Endothelial cell of hepatic sinusoid (primary cell): ENCODE results near the gene MTCL1.

Experiments used
- in situ Hi-C: cut with HindIII; loops from 2 replicates; pipeline ENCODE4 v1.10.0; 2017; ENCODE audit warnings: low sequenced_read_pairs

MTCL1 gene

GRCh38 chr18:8685914-8686216 lies 19.5 kb upstream of the MTCL1 start:
- in situ Hi-C loops, result loop anchor here (5.0 kb wide), 1 partner anchor 81 kb away; no protein-coding TSS in a partner anchor

GRCh38 chr18:8686611-8687010 lies 18.7 kb upstream of the MTCL1 start:
- in situ Hi-C loops, result loop anchor here (5.0 kb wide), 1 partner anchor 81 kb away; no protein-coding TSS in a partner anchor

DNA sequence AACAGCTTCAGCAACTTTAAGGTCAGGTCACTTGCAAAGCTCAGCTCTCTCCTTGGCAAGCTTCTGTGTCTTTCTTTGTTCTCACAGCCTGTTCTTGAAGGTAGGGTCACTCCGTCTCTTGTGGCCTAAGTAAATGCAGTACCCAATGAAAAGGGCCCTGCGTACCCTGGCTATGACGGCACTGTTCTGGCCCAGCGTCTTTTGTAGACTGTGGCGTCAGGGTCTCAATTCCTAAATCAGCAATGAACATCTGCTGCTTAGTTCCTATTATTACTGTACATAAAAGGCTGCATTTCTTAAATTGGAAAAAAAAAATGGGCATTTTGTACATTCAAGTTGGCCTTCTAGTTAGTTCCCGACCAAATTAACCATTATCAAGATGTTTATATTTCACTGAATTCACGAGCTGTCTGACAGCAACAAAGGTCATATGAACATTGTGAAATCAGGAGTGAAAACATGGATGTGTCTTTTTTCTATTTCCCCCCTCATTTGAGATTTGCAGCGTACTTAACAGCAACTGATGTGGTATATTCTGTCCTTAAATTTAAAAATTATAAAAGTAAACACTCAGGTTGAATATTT lies 17.0 kb upstream of the MTCL1 start:
- in situ Hi-C loops, result loop anchor here (5.0 kb wide), 1 partner anchor 79 kb away; no protein-coding TSS in a partner anchor

GRCh38 chr18:8688816-8689215 lies 16.5 kb upstream of the MTCL1 start:
- in situ Hi-C loops, result loop anchor here (5.0 kb wide), 1 partner anchor 78 kb away; no protein-coding TSS in a partner anchor

DNA sequence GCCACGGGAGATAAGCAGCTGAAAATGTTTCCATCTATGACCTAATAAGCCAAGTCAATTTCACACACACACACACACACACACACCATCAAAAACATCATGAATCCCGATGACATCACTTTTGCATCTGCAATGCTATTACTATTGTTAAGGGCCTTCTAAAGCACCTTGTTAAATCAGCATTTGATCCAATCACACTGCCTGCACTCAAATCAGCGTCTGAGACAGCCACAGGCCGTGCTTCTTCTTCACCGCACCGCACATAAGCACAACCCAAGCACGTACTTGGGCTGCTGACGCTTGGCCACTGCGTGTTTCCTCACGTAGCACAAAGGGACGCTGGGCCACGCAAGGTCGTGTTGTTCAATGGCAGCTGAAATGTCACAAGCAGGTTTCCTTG lies 15.8 kb upstream of the MTCL1 start:
- in situ Hi-C loops, result loop anchor here (5.0 kb wide), 1 partner anchor 78 kb away; no protein-coding TSS in a partner anchor

DNA sequence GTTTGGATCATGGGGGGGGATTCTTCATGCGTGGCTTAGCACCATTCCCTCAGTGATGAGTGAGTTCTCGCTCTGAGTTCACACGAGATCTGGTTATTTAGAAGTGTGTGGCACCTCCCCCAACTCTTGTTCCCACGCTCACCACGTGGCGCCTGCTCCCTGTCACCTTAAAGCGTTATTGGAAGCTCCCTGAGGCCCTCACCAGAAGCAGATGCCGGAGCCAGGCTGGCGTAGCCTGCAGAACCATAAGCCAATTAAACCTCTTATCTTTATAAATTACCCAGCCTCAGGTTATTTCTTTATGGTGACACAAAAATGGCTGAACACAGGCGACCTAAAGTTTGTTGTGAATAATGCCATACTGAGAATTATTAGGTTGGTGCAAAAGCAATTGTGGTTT lies 10.5 kb upstream of the MTCL1 start:
- in situ Hi-C loops, result loop anchor here (5.0 kb wide), 3 partner anchors 33 to 292 kb away; no protein-coding TSS in a partner anchor

- in situ Hi-C loops, result loop anchor here (5.0 kb wide), 3 partner anchors 34 to 291 kb away; no protein-coding TSS in a partner anchor
Measured at GRCh38 chr18:8695932-8696517, 9.3 kb upstream of the MTCL1 start.

- in situ Hi-C loops, result loop anchor here (5.0 kb wide), 3 partner anchors 34 to 291 kb away; no protein-coding TSS in a partner anchor
Measured at GRCh38 chr18:8696749-8697211, 8.6 kb upstream of the MTCL1 start.

- in situ Hi-C loops, result loop anchor here (5.0 kb wide), 3 partner anchors 37 to 288 kb away; no protein-coding TSS in a partner anchor
Measured at GRCh38 chr18:8699126-8699525, 6.2 kb upstream of the MTCL1 start.

GRCh38 chr18:8699948-8700347 lies 5.4 kb upstream of the MTCL1 start:
- in situ Hi-C loops, result loop anchor here (5.0 kb wide), 3 partner anchors 38 to 287 kb away; no protein-coding TSS in a partner anchor

- in situ Hi-C loops, result no loop called here
Measured at GRCh38 chr18:8701546-8702118, 3.7 kb upstream of the MTCL1 start.

GRCh38 chr18:8702668-8703067 lies 2.7 kb upstream of the MTCL1 start:
- in situ Hi-C loops, result no loop called here

- in situ Hi-C loops, result no loop called here
Measured at GRCh38 chr18:8703092-8703709, 2.2 kb upstream of the MTCL1 start.

- in situ Hi-C loops, result no loop called here
Measured at GRCh38 chr18:8703781-8704301, 1.5 kb upstream of the MTCL1 start.

GRCh38 chr18:8704361-8705237 lies 757 bp upstream of the MTCL1 start:
- in situ Hi-C loops, result no loop called here

DNA sequence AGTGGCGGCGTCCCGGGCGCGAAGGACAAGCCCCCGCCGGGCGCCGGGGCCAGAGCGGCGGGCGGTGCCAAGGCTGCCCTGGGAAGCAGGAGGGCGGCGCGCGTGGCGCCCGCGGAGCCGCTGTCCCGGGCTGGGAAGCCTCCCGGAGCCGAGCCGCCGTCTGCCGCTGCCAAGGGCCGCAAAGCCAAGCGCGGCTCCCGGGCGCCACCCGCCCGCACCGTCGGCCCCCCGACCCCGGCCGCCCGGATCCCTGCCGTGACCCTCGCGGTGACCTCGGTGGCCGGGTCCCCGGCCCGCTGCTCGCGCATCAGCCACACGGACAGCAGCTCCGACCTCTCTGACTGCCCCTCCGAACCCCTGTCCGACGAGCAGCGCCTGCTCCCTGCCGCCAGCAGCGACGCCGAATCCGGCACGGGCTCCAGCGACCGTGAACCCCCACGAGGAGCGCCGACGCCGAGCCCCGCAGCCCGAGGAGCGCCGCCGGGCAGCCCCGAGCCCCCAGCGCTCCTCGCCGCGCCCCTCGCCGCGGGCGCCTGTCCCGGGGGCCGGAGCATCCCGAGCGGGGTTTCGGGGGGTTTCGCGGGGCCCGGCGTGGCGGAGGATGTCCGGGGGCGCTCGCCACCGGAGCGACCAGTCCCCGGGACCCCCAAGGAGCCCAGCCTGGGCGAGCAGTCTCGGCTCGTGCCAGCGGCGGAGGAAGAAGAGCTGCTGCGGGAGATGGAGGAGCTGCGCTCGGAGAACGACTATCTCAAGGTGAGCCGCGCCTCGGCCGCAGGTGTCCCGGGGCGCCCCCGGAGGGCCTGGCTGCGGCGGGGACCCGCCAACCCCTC lies 820 bp downstream of the MTCL1 start:
- in situ Hi-C loops, result no loop called here

DNA sequence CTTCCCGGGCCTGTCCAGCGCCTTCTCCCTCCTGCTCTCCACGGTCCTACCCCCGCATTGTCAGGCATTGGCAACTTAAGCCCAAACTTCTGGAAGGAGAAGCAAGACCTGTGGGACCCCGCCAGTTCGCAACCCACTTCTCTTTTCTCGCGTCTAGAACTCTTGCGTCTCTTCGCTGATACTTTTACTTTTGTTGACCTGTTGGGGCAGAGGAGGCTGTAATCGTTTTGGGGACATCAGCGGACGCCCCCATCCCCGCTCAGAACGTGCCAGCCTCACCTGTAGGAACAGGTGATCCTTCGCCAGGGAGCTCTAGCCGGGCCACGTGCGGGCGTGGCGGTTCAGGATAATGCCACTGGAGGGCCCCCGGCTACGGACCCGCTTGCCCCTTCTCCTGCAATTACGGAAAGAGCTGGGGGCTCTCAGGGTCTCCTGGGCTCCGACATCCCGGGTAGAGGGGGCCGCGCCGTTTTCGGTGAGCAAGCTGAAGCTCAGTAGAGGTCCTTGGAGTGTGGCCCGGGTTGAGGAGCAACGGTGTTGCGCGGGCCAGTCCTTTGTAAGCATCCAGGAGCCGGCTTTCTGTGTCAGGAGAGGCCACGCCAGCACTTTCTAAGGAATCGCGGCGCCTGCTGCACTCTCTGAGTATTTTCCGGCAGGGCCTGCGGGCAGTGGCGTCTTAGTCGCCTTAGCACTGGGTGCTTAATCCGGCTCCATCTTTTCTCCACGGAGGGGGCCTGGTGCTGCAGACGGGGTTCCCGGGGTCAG lies 1.6 kb downstream of the MTCL1 start:
- in situ Hi-C loops, result no loop called here

GRCh38 chr18:8707556-8708300 lies 2.4 kb downstream of the MTCL1 start:
- in situ Hi-C loops, result no loop called here
